MCF 10A (cell line): ENCODE results near the gene TAF7L. TPM values are rescaled to one million over a fixed set of nuclear protein-coding genes. Genes with fewer than 3 reads are reported as not detected.

Experiments used
- BruUV-seq: library from RNA; stranded (reverse); fragments of 400-500 nt; replicated peaks from 2 replicates; lab custom pipeline; 2021; lab: Mats Ljungman, UMichigan
- CTCF ChIA-PET: fragments of 300-600 bp; sonication (Branson Sonifier 250); formaldehyde crosslinking; extraction: SDS; loops from one replicate; lab custom pipeline; 2021; ENCODE audit warnings: antibody characterized with exemption, inconsistent platforms; lab: Yijun Ruan, JAX
- POLR2A ChIA-PET: fragments of 300-600, 350-650 bp; sonication (Branson Sonifier 250); formaldehyde crosslinking; extraction: SDS; loops from one replicate; lab custom pipeline; 2020; ENCODE audit warnings: antibody characterized with exemption, inconsistent platforms; lab: Yijun Ruan, JAX
- DNase-seq: peaks from one replicate; pipeline ENCODE4 v3.0.0-alpha.2; 2018; ENCODE audit not compliant: unreplicated experiment
- H3K27ac Mint-ChIP-seq: one replicate; pipeline ENCODE4 v1.8.0; 2022; ENCODE audit warnings: mild to moderate bottlenecking, low read depth, mixed read lengths; ENCODE audit not compliant: unreplicated experiment
- H3K27me3 Mint-ChIP-seq: one replicate; pipeline ENCODE4 v1.8.0; 2022; ENCODE audit warnings: mixed read lengths; ENCODE audit not compliant: insufficient read depth, unreplicated experiment
- H3K36me3 Mint-ChIP-seq: one replicate; pipeline ENCODE4 v1.8.0; 2022; ENCODE audit warnings: mild to moderate bottlenecking, moderate library complexity, mixed read lengths; ENCODE audit not compliant: insufficient read depth, unreplicated experiment
- H3K4me1 Mint-ChIP-seq: one replicate; pipeline ENCODE4 v1.8.0; 2022; ENCODE audit warnings: mixed read lengths; ENCODE audit not compliant: insufficient read depth, unreplicated experiment
- H3K4me3 Mint-ChIP-seq: one replicate; pipeline ENCODE4 v1.8.0; 2022; ENCODE audit warnings: mild to moderate bottlenecking, moderate library complexity, mixed read lengths; ENCODE audit not compliant: unreplicated experiment
- H3K9me3 Mint-ChIP-seq: one replicate; pipeline ENCODE4 v1.8.0; 2022; ENCODE audit warnings: mixed read lengths; ENCODE audit not compliant: unreplicated experiment
- intact Hi-C: fragments of 100-400 bp; cut with micrococcal nuclease; formaldehyde crosslinking; loops from 2 replicates; pipeline ENCODE4 v1.14.1; 2022
- total RNA-seq: library from RNA; stranded (reverse); gene quantifications from 2 replicates; pipeline ENCODE4 v1.2.3, GENCODE V29; 2022
- TF ChIP-seq, protein P1 (sequence below): fragments of 200-600 bp; IDR thresholded peaks from one replicate; pipeline ENCODE4 v1.8.0; 2022; ENCODE audit warnings: antibody characterized with exemption, mild to moderate bottlenecking; ENCODE audit not compliant: unreplicated experiment

The TAF7L gene
- total RNA-seq, 1 experiment from 2014 or later, result 0.21 TPM

DNA sequence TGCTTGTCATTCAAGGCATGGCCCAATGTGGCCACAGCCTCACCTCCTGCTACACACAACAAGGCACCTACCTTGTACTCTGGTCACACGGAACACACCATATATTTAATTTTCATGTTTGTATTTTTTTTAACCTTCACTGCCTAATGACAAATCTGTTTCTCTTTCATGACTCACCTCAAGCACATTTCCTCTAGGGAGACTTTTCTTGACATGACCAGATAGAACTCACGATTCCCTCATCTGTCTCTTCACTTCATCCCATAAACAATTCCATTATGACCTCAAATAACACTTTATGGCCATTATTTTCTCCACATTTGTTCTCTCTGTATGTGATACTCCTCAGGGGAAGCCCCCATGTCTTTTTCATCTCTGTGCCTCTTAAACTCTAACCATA, 60.5 kb downstream of the TAF7L start:
- CTCF ChIA-PET, result no interaction called here
- Mint-ChIP-seq H3K9me3 (no peaks in the 10 kb centered on the region), H3K4me1 (peaks cover 7% of the 10 kb centered on the region), H3K27me3 (peaks cover 47% of the 10 kb centered on the region), H3K36me3 (no peaks in the 10 kb centered on the region), H3K27ac (no peak overlapping the region), H3K4me3 (no peak overlapping the region)
- intact Hi-C loops, result no loop called here
- POLR2A ChIA-PET, result no interaction called here
- peak; percentile 11 for DNase-seq
- TF ChIP-seq, protein P1, sequence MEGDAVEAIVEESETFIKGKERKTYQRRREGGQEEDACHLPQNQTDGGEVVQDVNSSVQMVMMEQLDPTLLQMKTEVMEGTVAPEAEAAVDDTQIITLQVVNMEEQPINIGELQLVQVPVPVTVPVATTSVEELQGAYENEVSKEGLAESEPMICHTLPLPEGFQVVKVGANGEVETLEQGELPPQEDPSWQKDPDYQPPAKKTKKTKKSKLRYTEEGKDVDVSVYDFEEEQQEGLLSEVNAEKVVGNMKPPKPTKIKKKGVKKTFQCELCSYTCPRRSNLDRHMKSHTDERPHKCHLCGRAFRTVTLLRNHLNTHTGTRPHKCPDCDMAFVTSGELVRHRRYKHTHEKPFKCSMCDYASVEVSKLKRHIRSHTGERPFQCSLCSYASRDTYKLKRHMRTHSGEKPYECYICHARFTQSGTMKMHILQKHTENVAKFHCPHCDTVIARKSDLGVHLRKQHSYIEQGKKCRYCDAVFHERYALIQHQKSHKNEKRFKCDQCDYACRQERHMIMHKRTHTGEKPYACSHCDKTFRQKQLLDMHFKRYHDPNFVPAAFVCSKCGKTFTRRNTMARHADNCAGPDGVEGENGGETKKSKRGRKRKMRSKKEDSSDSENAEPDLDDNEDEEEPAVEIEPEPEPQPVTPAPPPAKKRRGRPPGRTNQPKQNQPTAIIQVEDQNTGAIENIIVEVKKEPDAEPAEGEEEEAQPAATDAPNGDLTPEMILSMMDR, result no peak
- no TSS peak for BruUV-seq

DNA sequence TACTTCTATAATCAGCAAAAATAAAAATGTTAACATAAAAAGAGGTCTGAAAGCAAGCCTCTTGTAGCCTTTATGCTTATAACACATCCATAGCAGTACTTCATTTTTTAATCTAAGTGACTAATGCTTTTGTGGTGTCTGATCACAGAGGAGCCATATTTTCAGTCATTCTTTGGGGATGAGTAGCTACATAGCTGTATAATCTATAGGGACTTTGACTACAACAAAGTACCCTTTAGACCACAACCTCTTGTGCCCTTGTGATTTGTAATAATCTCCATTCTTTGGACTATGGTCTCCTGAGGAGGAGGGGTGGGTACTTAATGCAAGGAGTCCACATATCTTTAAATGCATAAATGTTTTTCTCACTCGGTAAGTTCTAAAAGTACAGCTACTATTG, 62.0 kb downstream of the TAF7L start:
- BruUV-seq, result no TSS peak
- peaks cover 43% of the 10 kb centered on the region for H3K27me3 Mint-ChIP-seq
- intact Hi-C loops, result no loop called here
- peaks cover 7% of the 10 kb centered on the region for H3K4me1 Mint-ChIP-seq
- DNase-seq, result no peak
- ChIA-PET POLR2A (interaction anchor here (0.7 kb wide), 1 partner anchor 1201 kb away, joined by 3 read pairs; no protein-coding TSS in a partner anchor), CTCF (interaction anchor here (0.9 kb wide), 1 partner anchor 13 kb away, joined by 3 read pairs; no protein-coding TSS in a partner anchor)
- H3K4me3 Mint-ChIP-seq, result no peak overlapping the region
- no peaks in the 10 kb centered on the region for H3K36me3 Mint-ChIP-seq
- no peaks in the 10 kb centered on the region for H3K9me3 Mint-ChIP-seq
- no peak overlapping the region for H3K27ac Mint-ChIP-seq
- TF ChIP-seq, protein P1, result no peak

DNA sequence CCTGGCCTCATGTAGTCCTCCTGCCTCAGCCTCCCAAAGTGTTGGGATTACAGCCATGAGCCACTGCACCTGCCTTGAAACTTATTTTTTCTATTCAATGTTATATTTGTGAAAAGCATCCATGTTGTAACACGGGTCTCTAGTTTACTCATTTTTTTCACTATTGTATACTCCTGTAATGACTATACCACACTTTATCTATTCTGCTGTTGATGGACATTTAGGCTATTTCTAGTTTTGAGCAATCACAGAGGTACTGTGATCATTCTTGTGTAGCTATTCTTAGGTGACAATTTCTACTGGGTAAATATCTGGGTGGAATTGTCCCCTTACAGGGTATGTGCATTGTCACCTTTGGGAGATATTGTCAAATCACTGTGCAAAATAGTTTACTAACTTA, 67.9 kb downstream of the TAF7L start:
- no peak for DNase-seq
- intact Hi-C loops, result no loop called here
- Mint-ChIP-seq H3K36me3 (no peaks in the 10 kb centered on the region), H3K27ac (no peak overlapping the region), H3K27me3 (peaks cover 26% of the 10 kb centered on the region), H3K9me3 (no peaks in the 10 kb centered on the region), H3K4me3 (no peak overlapping the region), H3K4me1 (no peaks in the 10 kb centered on the region)
- ChIA-PET POLR2A (no interaction called here), CTCF (interaction anchor here (0.7 kb wide), 1 partner anchor 79 kb away, joined by 3 read pairs; no protein-coding TSS in a partner anchor)
- no TSS peak for BruUV-seq
- TF ChIP-seq, protein P1, result no peak

DNA sequence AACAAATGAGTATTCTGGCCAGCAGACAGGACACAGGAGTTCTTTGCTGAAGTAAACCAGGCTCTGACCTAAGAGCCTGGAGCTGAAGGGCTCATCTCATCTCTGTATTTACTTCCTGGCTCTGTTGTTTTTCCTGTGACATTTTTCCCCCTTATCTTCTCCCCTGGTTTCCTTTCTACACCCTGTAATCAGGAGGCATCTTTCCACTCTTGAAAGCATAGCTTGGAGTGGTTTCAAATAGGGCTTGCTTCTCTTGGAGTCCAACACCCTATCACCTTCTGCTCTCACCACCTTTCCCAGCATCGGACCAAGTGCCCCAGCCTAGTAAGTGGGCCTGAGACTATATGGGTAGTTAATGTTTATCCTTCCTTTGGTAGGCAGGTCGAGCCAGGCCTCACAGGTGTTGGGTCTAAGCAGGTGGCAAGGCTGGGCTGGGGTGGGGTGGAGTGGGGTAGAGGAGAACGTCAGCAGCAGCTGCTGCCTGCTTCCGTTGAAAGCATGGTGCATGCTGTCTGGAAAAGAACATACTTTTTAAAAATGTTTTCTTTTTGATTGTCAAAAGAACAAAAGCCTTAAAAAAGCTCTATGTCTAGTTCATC, 70.4 kb downstream of the TAF7L start:
- ChIA-PET POLR2A (no interaction called here), CTCF (no interaction called here)
- Mint-ChIP-seq H3K36me3 (no peaks in the 10 kb centered on the region), H3K27me3 (peaks cover 48% of the 10 kb centered on the region), H3K4me1 (no peaks in the 10 kb centered on the region), H3K9me3 (no peaks in the 10 kb centered on the region), H3K27ac (no peak overlapping the region), H3K4me3 (no peak overlapping the region)
- no TSS peak for BruUV-seq
- intact Hi-C loops, result no loop called here
- TF ChIP-seq, protein P1, result no peak
- DNase-seq, result no peak
